SK-N-SH (cell line): ENCODE data around the gene PTPN22. TPM values are rescaled to one million over a fixed set of nuclear protein-coding genes. Genes with fewer than 3 reads are reported as not detected.

Experiments
- CTCF ChIA-PET: fragments of 300-600, 350-600 bp; formaldehyde crosslinking; extraction: SDS; loops from one replicate; lab custom pipeline; 2021; lab: Yijun Ruan, JAX
- POLR2A ChIA-PET: fragments of 350-600 bp; sonication (Branson Sonifier 250); formaldehyde crosslinking; extraction: SDS; loops from one replicate; lab custom pipeline; 2020; ENCODE audit warnings: antibody characterized with exemption, inconsistent platforms; lab: Yijun Ruan, JAX
- DNase-seq: peaks from one replicate; pipeline ENCODE4 v3.0.0; 2012
- H2AFZ ChIP-seq: fragments of 200-600 bp; sonication (generic); 2 replicates; pipeline ENCODE4 v1.8.1; 2016; ENCODE audit warnings: antibody characterized with exemption, mild to moderate bottlenecking, low read depth
- H3F3A ChIP-seq: fragments of 200-600 bp; sonication (generic); replicated peaks from 2 replicates; pipeline ENCODE3; 2016; ENCODE audit warnings: antibody characterized with exemption, mild to moderate bottlenecking; ENCODE audit not compliant: insufficient read depth
- H3K27ac ChIP-seq, 2 experiments: fragments of 200-500 bp in 1 of 2; fragments of 200-600 bp in 1 of 2; sonication (Bioruptor generic) in 1 of 2; sonication (generic), shearing (Covaris generic) in 1 of 2; 2 replicates each; pipeline versions ENCODE4 v1.5.1 to v1.6.1; 2014 to 2016; ENCODE audit warnings: low read depth in 2 of 2, inconsistent platforms in 1 of 2, low read length in 1 of 2, mild to moderate bottlenecking in 1 of 2, mixed read lengths in 1 of 2
- H3K27me3 ChIP-seq: fragments of 200-600 bp; sonication (generic), shearing (Covaris generic); 2 replicates; pipeline ENCODE4 v1.6.1; 2016; ENCODE audit warnings: mixed run types; ENCODE audit not compliant: insufficient read depth
- H3K36me3 ChIP-seq, 2 experiments: fragments of 200-500 bp in 1 of 2; fragments of 200-600 bp in 1 of 2; sonication (Bioruptor generic) in 1 of 2; sonication (generic) in 1 of 2; replicated peaks in 1 of 2; 2 replicates each; pipeline versions ENCODE3 to v1.5.1; 2014 to 2016; ENCODE audit warnings: low read length in 1 of 2, mild to moderate bottlenecking in 1 of 2; ENCODE audit not compliant: insufficient read depth in 2 of 2, control insufficient read depth in 1 of 2
- H3K4me1 ChIP-seq, 2 experiments: fragments of 200-500 bp in 1 of 2; fragments of 200-600 bp in 1 of 2; sonication (Bioruptor generic) in 1 of 2; sonication (generic), shearing (Covaris generic) in 1 of 2; 2 replicates each; pipeline versions ENCODE4 v1.5.1 to v1.6.1; 2014 to 2016; ENCODE audit warnings: low read depth in 1 of 2, low read length in 1 of 2, mixed run types in 1 of 2; ENCODE audit not compliant: insufficient read depth in 2 of 2, control insufficient read depth in 1 of 2
- H3K4me2 ChIP-seq: fragments of 200-600 bp; sonication (generic), shearing (Covaris generic); 2 replicates; pipeline ENCODE4 v1.6.1; 2017; ENCODE audit warnings: mixed run types
- H3K4me3 ChIP-seq, 2 experiments: fragments of 200-500 bp in 1 of 2; fragments of 200-600 bp in 1 of 2; sonication (Bioruptor generic) in 1 of 2; sonication (generic), shearing (Covaris generic) in 1 of 2; 2 replicates each; pipeline versions ENCODE4 v1.5.1 to v1.8.1; 2014 to 2016; ENCODE audit warnings: low read depth in 2 of 2, inconsistent platforms in 1 of 2, low read length in 1 of 2, mild to moderate bottlenecking in 1 of 2, mixed read lengths in 1 of 2, moderate library complexity in 1 of 2
- H3K79me2 ChIP-seq: fragments of 200-600 bp; sonication (generic); 2 replicates; pipeline ENCODE4 v1.8.1; 2017; ENCODE audit warnings: mild to moderate bottlenecking; ENCODE audit not compliant: insufficient read depth
- H3K9ac ChIP-seq: fragments of 200-600 bp; sonication (generic); 2 replicates; pipeline ENCODE4 v1.6.1; 2017; ENCODE audit warnings: mixed run types
- H3K9me2 ChIP-seq: fragments of 200-600 bp; sonication (generic); 2 replicates; pipeline ENCODE4 v1.6.1; 2017; ENCODE audit warnings: mixed run types
- H3K9me3 ChIP-seq: fragments of 200-600 bp; sonication (generic); 2 replicates; pipeline ENCODE4 v1.6.1; 2017; ENCODE audit warnings: mixed run types, mild to moderate bottlenecking, moderate library complexity
- H4K20me1 ChIP-seq: fragments of 200-600 bp; sonication (generic); 2 replicates; pipeline ENCODE4 v1.6.1; 2017; ENCODE audit warnings: mild to moderate bottlenecking, mixed run types; ENCODE audit not compliant: insufficient read depth
- CHD2 ChIP-seq: fragments of 150-350 bp; IDR thresholded peaks from 2 replicates; pipeline ENCODE4 v1.6.1; 2018; ENCODE audit warnings: low read length; ENCODE audit not compliant: partially characterized antibody
- ELF1 ChIP-seq: IDR thresholded peaks from 2 replicates; pipeline ENCODE4 v1.4.0; 2012
- EP300 ChIP-seq, 2 experiments: IDR thresholded peaks; 2 replicates each; pipeline versions ENCODE4 v1.4.0 to v1.6.1; 2012; ENCODE audit warnings: borderline replicate concordance in 1 of 2, low read depth in 1 of 2, low read length in 1 of 2
- FOSL2 ChIP-seq: IDR thresholded peaks from 2 replicates; pipeline ENCODE4 v1.4.0; 2012; ENCODE audit warnings: low read depth, mild to moderate bottlenecking, moderate library complexity, borderline replicate concordance
- FOXJ3 ChIP-seq: sonication (generic); formaldehyde crosslinking; IDR thresholded peaks from 2 replicates; pipeline ENCODE4 v1.5.1; 2020; ENCODE audit warnings: mild to moderate bottlenecking, missing genetic modification reagents
- JUND ChIP-seq: IDR thresholded peaks from 2 replicates; pipeline ENCODE4 v1.4.0; 2012
- MEF2A ChIP-seq: IDR thresholded peaks from 2 replicates; pipeline ENCODE4 v1.4.0; 2012; ENCODE audit warnings: low read depth, borderline replicate concordance
- MXI1 ChIP-seq: IDR thresholded peaks from 2 replicates; pipeline ENCODE4 v1.6.1; 2012; ENCODE audit warnings: mild to moderate bottlenecking, low read depth, low read length, improper control_type of control experiment
- POLR2AphosphoS5 ChIP-seq: IDR thresholded peaks from 2 replicates; pipeline ENCODE4 v1.6.1; 2012; ENCODE audit warnings: low read depth, low read length
- RAD21 ChIP-seq: IDR thresholded peaks from 2 replicates; pipeline ENCODE4 v1.6.1; 2012; ENCODE audit warnings: mild to moderate bottlenecking, low read length
- RCOR1 ChIP-seq: fragments of 150-350 bp; IDR thresholded peaks from 2 replicates; pipeline ENCODE4 v1.6.1; 2017; ENCODE audit warnings: antibody characterized with exemption, low read length
- RXRA ChIP-seq: IDR thresholded peaks from 2 replicates; pipeline ENCODE4 v1.4.0; 2012; ENCODE audit warnings: low read depth, mild to moderate bottlenecking, borderline replicate concordance
- TCF12 ChIP-seq: IDR thresholded peaks from 2 replicates; pipeline ENCODE4 v1.4.0; 2012
- TEAD4 ChIP-seq: IDR thresholded peaks from 2 replicates; pipeline ENCODE4 v1.4.0; 2012; ENCODE audit warnings: mild to moderate bottlenecking, borderline replicate concordance; ENCODE audit not compliant: insufficient read depth
- YY1 ChIP-seq: IDR thresholded peaks from 2 replicates; pipeline ENCODE4 v1.4.0; 2012; ENCODE audit warnings: low read depth, mild to moderate bottlenecking
- WGBS: methylation state at CpG from one replicate; pipeline ENCODE4 v1.1.6; 2017; ENCODE audit warnings: low lambda C conversion rate; 5-methylcytosine and 5-hydroxymethylcytosine counted together
- polyA plus RNA-seq, 3 experiments: library from polyadenylated mRNA; depleted of rRNA; stranded (reverse); fragments of >200 nt; gene quantifications; 2 replicates each; pipeline ENCODE4 v1.2.3, GENCODE V29; 2012
- TF ChIP-seq, protein P1 (sequence below): IDR thresholded peaks from 2 replicates; pipeline ENCODE4; 2012
- TF ChIP-seq, protein P2 (sequence below): fragments of 150-350 bp; IDR thresholded peaks from 2 replicates; pipeline ENCODE4 v1.6.1; 2016; ENCODE audit warnings: mild to moderate bottlenecking, low read depth, low read length

Gene PTPN22
- polyA plus RNA-seq, 1 of the 3 experiments (the other 2 are of a cell fraction): 0.12 TPM

DNA sequence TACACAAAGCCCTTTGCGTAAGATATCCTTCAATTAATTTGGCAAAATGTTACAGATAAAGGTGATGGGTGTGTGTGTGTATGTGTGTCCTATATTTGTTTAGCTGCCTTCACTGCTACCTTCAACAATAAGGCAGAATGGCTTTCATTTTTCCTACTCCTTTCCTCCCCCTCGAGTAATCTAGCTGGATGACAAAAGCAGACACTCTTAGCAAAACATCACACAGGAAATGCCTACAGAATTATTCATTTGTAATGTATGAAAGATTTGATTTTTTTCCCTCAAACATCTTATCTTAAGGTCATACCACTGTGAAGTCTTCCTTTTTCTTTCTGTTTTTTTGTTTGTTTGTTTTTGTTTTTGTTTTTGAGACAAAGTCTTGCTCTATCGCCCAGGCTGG is 10.6 kb downstream of the PTPN22 start:
- peak overlapping the region; percentile 80 for H2AFZ ChIP-seq
- POLR2A ChIA-PET: no interaction called here
- H3K79me2 ChIP-seq: no peaks in the 10 kb centered on the region
- H3K4me2 ChIP-seq: peak overlapping the region; percentile 57
- H3K9me2 ChIP-seq: no peaks in the 10 kb centered on the region
- H3K9ac ChIP-seq: peak overlapping the region; percentile 53; the same call in 1 of the 2 replicates
- peaks cover 0 to 29% of the 10 kb centered on the region in 2 experiments; a peak in 2 of 4 replicates for H3K4me1 ChIP-seq
- TF ChIP-seq TCF12: peak; percentile 59; the same call in 1 of the 2 replicates
- TF ChIP-seq MEF2A: 0 out of 2 replicates have a peak, but pooled peaks have one; percentile 17
- TF ChIP-seq RAD21: no peak
- TF ChIP-seq JUND: peak; percentile 79
- TF ChIP-seq CHD2: no peak
- TF ChIP-seq, protein P1, sequence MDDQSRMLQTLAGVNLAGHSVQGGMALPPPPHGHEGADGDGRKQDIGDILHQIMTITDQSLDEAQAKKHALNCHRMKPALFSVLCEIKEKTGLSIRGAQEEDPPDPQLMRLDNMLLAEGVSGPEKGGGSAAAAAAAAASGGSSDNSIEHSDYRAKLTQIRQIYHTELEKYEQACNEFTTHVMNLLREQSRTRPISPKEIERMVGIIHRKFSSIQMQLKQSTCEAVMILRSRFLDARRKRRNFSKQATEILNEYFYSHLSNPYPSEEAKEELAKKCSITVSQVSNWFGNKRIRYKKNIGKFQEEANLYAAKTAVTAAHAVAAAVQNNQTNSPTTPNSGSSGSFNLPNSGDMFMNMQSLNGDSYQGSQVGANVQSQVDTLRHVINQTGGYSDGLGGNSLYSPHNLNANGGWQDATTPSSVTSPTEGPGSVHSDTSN: peak; percentile 29; the same call in 1 of the 2 replicates
- 0 out of 2 replicates have a peak, but pooled peaks have one; percentile 29 for TF ChIP-seq RXRA
- TF ChIP-seq FOSL2: peak; percentile 58; the same call in 1 of the 2 replicates
- TF ChIP-seq, protein P2, sequence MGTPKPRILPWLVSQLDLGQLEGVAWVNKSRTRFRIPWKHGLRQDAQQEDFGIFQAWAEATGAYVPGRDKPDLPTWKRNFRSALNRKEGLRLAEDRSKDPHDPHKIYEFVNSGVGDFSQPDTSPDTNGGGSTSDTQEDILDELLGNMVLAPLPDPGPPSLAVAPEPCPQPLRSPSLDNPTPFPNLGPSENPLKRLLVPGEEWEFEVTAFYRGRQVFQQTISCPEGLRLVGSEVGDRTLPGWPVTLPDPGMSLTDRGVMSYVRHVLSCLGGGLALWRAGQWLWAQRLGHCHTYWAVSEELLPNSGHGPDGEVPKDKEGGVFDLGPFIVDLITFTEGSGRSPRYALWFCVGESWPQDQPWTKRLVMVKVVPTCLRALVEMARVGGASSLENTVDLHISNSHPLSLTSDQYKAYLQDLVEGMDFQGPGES: no peak
- no peak for TF ChIP-seq RCOR1
- TF ChIP-seq YY1: peak; percentile 38; the same call in 1 of the 2 replicates
- TF ChIP-seq EP300 (IDR thresholded peaks at IDR 0.05; ENCODE audit: borderline replicate concordance in 1 of 2, low read depth in 1 of 2, low read length in 1 of 2): no peak; a peak in 1 of 4 replicates
- TF ChIP-seq POLR2AphosphoS5: peak; percentile 48; the same call in 1 of the 2 replicates
- no peak for TF ChIP-seq MXI1
- no peak for TF ChIP-seq ELF1
- TF ChIP-seq, all 33 proteins: peak for 8
- no peak for DNase-seq
- Histone ChIP-seq H3F3A (peaks cover 4% of the 10 kb centered on the region), H3K27ac (peak overlapping the region; percentile 62 to 88; a peak in 3 of 4 replicates), H3K9me3 (no peaks in the 10 kb centered on the region), H3K36me3 (no peaks in the 10 kb centered on the region), H3K4me3 (0 out of 4 replicates have a peak overlapping the region, but pooled peaks of 1 of the 2 experiments have one; percentile 10), H3K27me3 (no peaks in the 10 kb centered on the region), H4K20me1 (no peaks in the 10 kb centered on the region)
- CTCF ChIA-PET: interaction anchor here (1.0 to 1.4 kb wide), 3 partner anchors 18 to 421 kb away, joined by 3 read pairs; no protein-coding TSS in a partner anchor
- 51% methylated on average over 3 of the region's 3 CpGs for whole genome bisulfite sequencing

DNA sequence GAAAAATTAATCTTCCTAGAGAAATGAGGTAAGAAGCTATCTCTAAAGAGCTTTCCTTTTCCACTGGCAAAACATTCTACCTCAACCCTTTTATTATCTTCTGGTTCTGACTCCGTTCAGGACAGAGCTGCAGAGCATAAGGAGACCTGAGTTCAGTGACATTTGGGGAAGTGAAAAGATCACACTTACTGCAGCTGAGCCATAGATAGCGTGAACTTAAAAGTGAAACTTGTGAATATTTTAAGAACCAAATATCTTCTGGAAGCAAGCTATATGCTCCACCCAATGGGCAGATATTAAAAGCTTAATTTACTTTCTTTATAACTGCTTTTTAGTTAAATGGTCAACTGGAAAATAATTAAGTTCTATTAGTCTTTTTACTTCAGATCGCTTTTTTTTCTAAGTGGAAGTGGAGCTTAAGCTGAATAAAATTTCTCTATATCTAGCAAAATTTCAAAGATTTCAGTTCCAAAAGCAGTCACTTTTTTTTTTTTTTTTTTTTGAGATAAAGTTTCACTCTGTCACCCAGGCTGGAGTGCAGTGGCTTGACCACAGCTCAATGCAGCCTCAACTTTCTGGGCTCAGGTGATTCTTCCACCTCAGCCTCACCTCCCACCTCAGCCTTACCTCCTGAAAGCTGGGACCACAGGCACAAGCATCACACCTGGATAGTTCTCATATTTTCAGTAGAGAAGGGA is 11.9 kb downstream of the PTPN22 start:
- Histone ChIP-seq H3K4me1 (peaks cover 0 to 29% of the 10 kb centered on the region in 2 experiments; a peak in 2 of 4 replicates), H3K4me2 (peak overlapping the region; percentile 37; the same call in 1 of the 2 replicates), H3K9me2 (no peaks in the 10 kb centered on the region), H3K9me3 (no peaks in the 10 kb centered on the region), H3K9ac (0 out of 2 replicates have a peak overlapping the region, but pooled peaks have one; percentile 53), H3K27ac (peak overlapping the region in 1 of 2 experiments; percentile 88; a peak in 2 of 4 replicates), H3F3A (peaks cover 4% of the 10 kb centered on the region), H3K27me3 (no peaks in the 10 kb centered on the region), H3K36me3 (no peaks in the 10 kb centered on the region), H4K20me1 (no peaks in the 10 kb centered on the region), H3K4me3 (no peak overlapping the region), H2AFZ (peak overlapping the region; percentile 80), H3K79me2 (no peaks in the 10 kb centered on the region)
- ChIA-PET CTCF (interaction anchor here (0.7 to 3.9 kb wide), 3 partner anchors 24 to 75 kb away, joined by 3 to 14 read pairs (median 3); no protein-coding TSS in a partner anchor), POLR2A (no interaction called here)
- DNase-seq: no peak
- TF ChIP-seq FOXJ3 (CRISPR knock-in tag) (no peak), TEAD4 (no peak)
- 93% methylated on average over 3 of the region's 3 CpGs for WGBS
